Right atrium auricular region (tissue), 2 donors: ENCODE data around the gene CETP. TPM values are rescaled to one million over a fixed set of nuclear protein-coding genes. Genes with fewer than 3 reads are reported as not detected.

ENCODE experiments used
- DNase-seq: peaks from one replicate; pipeline ENCODE4 v3.0.0-alpha.2; 2019; ENCODE audit warnings: low spot score
- H3K27ac ChIP-seq, 2 donors: fragments of 200-600 bp; sonication (generic); 1 replicate in 1 of 2; 2 replicates in 1 of 2; pipeline ENCODE4 v1.5.1; 2016 to 2019
- H3K27me3 ChIP-seq, 2 donors: fragments of 200-600 bp; sonication (generic); one replicate each; pipeline versions ENCODE4 v1.5.1 to v1.6.0; 2017 to 2019
- H3K36me3 ChIP-seq: fragments of 200-600 bp; sonication (generic); one replicate; pipeline ENCODE4 v1.5.1; 2016
- H3K4me1 ChIP-seq, 2 donors: fragments of 200-600 bp; sonication (generic); one replicate each; pipeline versions ENCODE4 v1.5.1 to v1.6.0; 2017 to 2019
- H3K4me3 ChIP-seq, 2 donors: fragments of 200-600 bp; sonication (generic); 1 replicate in 1 of 2; 2 replicates in 1 of 2; pipeline ENCODE4 v1.5.1; 2017 to 2019; ENCODE audit warnings: mild to moderate bottlenecking in 1 of 2, moderate library complexity in 1 of 2
- H3K9me3 ChIP-seq, 2 donors: fragments of 200-600 bp; sonication (generic); one replicate each; pipeline ENCODE4 v1.5.1; 2019
- total RNA-seq, 2 donors: library from RNA; depleted of rRNA; stranded (reverse); fragments of >200 nt; gene quantifications; one replicate each; pipeline ENCODE4 v1.1.0, GENCODE V29; 2016
- TF ChIP-seq, protein P1 (sequence below), 2 donors: fragments of 200-600 bp; sonication (generic); IDR thresholded peaks; one replicate each; pipeline ENCODE4 v1.5.1; 2019; ENCODE audit warnings: antibody characterized with exemption in 2 of 2

The CETP gene
- total RNA-seq, 2 donors from 2014 or later: not detected

DNA sequence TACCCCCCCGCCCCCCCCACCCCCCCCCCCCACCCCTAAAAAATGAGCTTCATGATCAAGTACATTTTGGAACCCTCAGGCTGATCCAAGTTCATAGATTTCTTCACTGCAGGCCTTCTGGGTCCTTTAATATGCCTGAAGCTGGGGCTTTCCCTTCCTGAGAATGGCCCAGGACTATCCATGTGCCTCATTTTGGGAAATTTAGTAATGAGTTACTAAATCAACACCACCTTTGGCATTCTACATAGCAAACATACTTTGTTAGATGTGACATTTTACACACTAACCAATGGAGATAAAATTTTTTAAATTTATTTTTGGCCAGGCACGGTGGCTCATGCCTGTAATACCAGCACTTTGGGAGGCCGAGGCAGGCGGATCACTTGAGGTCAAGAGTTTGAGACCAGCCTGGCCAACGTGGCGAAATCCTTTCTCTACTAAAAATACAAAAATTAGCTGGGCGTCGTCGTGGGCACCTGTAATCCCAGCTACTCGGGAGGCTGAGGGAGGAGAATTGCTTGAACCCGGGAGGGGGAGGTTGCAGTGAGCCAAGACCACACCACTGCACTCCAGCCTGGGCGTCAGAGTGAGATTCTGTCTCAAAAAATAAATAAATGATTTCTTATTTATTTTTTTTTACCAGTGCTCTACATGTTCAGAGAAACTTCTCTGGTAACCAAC, 15.8 kb upstream of the CETP start:
- Histone ChIP-seq H3K27ac (no peak overlapping the region), H3K36me3 (peaks cover 53% of the 10 kb centered on the region), H3K9me3 (no peaks in the 10 kb centered on the region), H3K4me3 (no peak overlapping the region), H3K4me1 (no peaks in the 10 kb centered on the region), H3K27me3 (no peaks in the 10 kb centered on the region)
- TF ChIP-seq, protein P1, sequence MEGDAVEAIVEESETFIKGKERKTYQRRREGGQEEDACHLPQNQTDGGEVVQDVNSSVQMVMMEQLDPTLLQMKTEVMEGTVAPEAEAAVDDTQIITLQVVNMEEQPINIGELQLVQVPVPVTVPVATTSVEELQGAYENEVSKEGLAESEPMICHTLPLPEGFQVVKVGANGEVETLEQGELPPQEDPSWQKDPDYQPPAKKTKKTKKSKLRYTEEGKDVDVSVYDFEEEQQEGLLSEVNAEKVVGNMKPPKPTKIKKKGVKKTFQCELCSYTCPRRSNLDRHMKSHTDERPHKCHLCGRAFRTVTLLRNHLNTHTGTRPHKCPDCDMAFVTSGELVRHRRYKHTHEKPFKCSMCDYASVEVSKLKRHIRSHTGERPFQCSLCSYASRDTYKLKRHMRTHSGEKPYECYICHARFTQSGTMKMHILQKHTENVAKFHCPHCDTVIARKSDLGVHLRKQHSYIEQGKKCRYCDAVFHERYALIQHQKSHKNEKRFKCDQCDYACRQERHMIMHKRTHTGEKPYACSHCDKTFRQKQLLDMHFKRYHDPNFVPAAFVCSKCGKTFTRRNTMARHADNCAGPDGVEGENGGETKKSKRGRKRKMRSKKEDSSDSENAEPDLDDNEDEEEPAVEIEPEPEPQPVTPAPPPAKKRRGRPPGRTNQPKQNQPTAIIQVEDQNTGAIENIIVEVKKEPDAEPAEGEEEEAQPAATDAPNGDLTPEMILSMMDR (IDR thresholded peaks at IDR 0.05): no peak
- DNase-seq: no peak

DNA sequence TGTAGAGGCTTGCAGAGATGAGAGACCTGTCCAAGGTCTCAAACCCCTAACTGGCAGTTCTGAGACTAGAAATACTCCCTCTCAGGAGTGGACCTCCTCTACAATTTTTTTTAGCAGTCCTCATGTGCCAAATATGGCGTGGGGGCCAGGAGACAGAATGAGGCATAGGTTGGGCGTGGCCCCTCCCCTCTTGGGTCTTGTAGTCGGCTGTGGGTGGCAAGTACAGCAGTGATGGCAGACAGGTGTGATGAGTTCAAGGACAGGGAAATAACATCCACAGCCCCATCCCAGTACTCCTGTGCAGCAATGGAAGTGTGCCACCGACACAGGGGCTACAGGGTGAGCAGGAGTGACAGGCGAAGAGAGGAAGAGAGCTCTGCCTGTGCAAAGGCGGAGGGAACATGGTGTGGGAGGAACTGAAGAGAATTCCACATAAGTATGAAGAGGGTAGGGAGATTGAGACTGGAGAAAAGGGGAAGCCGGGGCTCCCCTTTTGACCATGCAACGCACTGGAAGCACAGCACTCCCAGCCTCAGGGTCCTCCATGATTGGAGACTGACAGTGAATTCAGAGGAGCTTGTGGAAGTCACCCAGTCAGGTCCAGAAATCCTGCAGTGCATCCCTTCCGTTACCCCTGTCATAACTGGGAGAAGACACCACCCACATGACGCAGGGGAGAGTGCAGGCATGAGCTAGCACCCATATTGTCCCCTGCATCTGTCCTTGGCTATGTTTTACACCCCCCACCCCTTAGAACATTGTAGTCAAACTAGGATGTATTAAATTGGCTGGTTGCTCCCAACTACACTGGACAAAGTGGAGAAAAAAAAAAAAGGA, 14.8 kb upstream of the CETP start:
- Histone ChIP-seq H3K4me3 (no peak overlapping the region), H3K4me1 (no peaks in the 10 kb centered on the region), H3K27ac (no peak overlapping the region), H3K36me3 (peaks cover 43% of the 10 kb centered on the region), H3K27me3 (no peaks in the 10 kb centered on the region), H3K9me3 (no peaks in the 10 kb centered on the region)
- DNase-seq: no peak
- TF ChIP-seq, protein P1 (IDR thresholded peaks at IDR 0.05): no peak

DNA sequence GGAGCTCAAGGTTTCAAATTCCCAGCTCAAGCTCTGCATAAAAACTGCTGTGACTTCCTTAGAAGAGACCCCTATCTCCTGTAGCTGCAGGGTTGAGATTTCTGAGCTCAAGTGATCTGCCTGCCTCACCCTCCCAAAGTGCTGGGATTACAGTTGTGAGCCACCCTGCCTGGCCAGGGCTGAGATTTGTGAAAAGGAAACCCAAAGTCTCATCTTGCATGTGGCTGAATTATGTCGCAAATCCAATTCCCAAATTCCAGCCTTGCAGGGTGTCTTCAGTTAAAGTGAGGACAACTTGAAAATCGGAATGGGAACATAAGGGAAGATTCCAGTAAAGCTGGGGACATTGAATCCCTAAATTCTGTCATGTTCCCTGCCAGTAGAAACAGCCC, 14.2 kb upstream of the CETP start:
- Histone ChIP-seq H3K4me3 (no peak overlapping the region), H3K27me3 (no peaks in the 10 kb centered on the region), H3K27ac (no peak overlapping the region), H3K4me1 (no peaks in the 10 kb centered on the region), H3K36me3 (peaks cover 37% of the 10 kb centered on the region), H3K9me3 (no peaks in the 10 kb centered on the region)
- TF ChIP-seq, protein P1 (IDR thresholded peaks at IDR 0.05): no peak
- DNase-seq: no peak

DNA sequence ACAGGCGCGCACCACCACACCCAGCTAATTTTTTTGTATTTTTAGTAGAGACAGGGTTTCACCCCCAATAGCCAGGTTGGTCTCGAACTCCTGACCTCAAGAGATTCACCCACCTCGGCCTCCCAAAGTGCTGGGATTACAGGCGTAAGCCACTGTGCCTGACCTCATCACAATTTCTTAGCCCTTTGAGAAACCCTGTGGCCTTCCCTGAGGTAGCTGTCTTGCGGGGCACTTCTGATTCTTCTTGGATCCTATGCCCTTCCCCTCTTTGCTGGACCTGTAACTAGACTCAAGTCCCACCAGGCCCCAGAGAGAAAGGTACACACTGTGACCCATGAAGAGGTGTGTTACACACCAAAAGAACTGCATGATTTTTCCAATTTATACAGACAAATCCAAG, 13.5 kb upstream of the CETP start:
- Histone ChIP-seq H3K9me3 (no peaks in the 10 kb centered on the region), H3K36me3 (peaks cover 31% of the 10 kb centered on the region), H3K27me3 (no peaks in the 10 kb centered on the region), H3K27ac (no peak overlapping the region), H3K4me1 (no peaks in the 10 kb centered on the region), H3K4me3 (no peak overlapping the region)
- TF ChIP-seq, protein P1 (IDR thresholded peaks at IDR 0.05): no peak
- DNase-seq: no peak

DNA sequence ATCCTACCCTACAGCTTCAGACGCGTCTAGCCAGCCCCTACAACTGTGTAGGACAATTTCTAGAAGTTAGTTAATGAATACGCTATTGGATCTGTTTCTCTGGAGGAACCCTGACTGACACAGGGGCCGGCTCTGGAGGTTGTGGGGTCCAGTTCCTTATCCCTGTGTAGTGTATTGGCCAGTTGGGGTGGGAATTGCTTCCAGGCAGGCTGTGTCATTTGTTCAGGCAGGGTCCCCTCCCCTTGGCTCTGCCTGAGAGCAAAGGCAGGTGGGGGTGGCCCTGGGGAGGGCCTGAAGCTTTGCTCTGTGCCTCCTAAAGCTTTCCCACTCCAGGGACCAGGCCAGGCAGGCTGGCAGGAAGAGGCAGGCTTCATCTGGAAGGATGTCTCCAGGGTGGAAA, 11.7 kb upstream of the CETP start:
- Histone ChIP-seq H3K4me1 (no peaks in the 10 kb centered on the region), H3K9me3 (no peaks in the 10 kb centered on the region), H3K27ac (no peak overlapping the region), H3K4me3 (no peak overlapping the region), H3K36me3 (peaks cover 12% of the 10 kb centered on the region), H3K27me3 (no peaks in the 10 kb centered on the region)
- TF ChIP-seq, protein P1 (IDR thresholded peaks at IDR 0.05): no peak
- DNase-seq: no peak
